Measurements from ENCODE around the gene USH1C. TPM values are rescaled to one million over a fixed set of nuclear protein-coding genes. Genes with fewer than 3 reads are reported as not detected.

Gene USH1C
- total and polyA plus RNA-seq, 9 of the 15 experiments (the other 6 are each of a cell fraction or from before 2014, with no cell fraction given), result 0.04 TPM; not detected in 8

GRCh38 chr11:17531071-17531600 lies 13.1 kb downstream of the USH1C start:
- Histone ChIP-seq H3K79me2 (ENCODE audit: control insufficient read depth, insufficient read depth, low read length) (no peaks in the 10 kb centered on the region), H3K27ac (ENCODE audit: extremely low read depth, low read depth, low read length) (no peak overlapping the region), H3K36me3 (ENCODE audit: control insufficient read depth, insufficient read depth, low read length) (no peaks in the 10 kb centered on the region), H3K9ac (ENCODE audit: insufficient read depth in 1 of 2, low read depth in 2 of 2, low read length in 2 of 2) (no peak overlapping the region), H3K4me2 (ENCODE audit: insufficient read depth, low read length) (no peak overlapping the region), H3K4me3 (no peak overlapping the region), H3K27me3 (ENCODE audit: control insufficient read depth in 2 of 2, insufficient read depth in 2 of 2, low read length in 2 of 2) (peaks cover 23 to 63% of the 10 kb centered on the region in 2 experiments; a peak in 4 of 5 replicates), H4K20me1 (replicated peaks; ENCODE audit: control insufficient read depth, insufficient read depth, low read length) (peaks cover 5% of the 10 kb centered on the region; the same call in 1 of the 2 replicates), H3K9me3 (replicated peaks; ENCODE audit: control insufficient read depth, insufficient read depth, low read depth, low read length) (no peaks in the 10 kb centered on the region), H2AFZ (ENCODE audit: low read depth, low read length) (no peak overlapping the region), H3K9me1 (ENCODE audit: control insufficient read depth, insufficient read depth, low read length) (no peaks in the 10 kb centered on the region), H3K4me1 (replicated peaks in 1 of 2; ENCODE audit: control insufficient read depth in 2 of 2, insufficient read depth in 2 of 2, low read length in 2 of 2) (peaks cover 0 to 5% of the 10 kb centered on the region in 2 experiments; a peak in 3 of 5 replicates)
- TF ChIP-seq ZSCAN29 (IDR thresholded peaks at IDR 0.05), result no peak
- no peak for FAIRE-seq
- WGBS (ENCODE audit: insufficient coverage, low coverage, missing lambda C conversion rate), result 3% methylated on average over 22 of the region's 22 CpGs
- no peak for DNase-seq (ENCODE audit: extremely low read depth in 1 of 4, low spot score in 3 of 4)
- in situ Hi-C loops (cut with MboI), result no loop called here
- ChIA-PET POLR2A (interaction anchor here (0.7 kb wide), 1 partner anchor 230 kb away, joined by 3 read pairs; no protein-coding TSS in a partner anchor), CTCF (ENCODE audit: low intra/inter-chr PET ratio) (no interaction called here)
- intact Hi-C loops (cut with micrococcal nuclease), result no loop called here
- BruUV-seq (replicated peaks), result no TSS peak
- ATAC-seq, result no peak

GRCh38 chr11:17529844-17530185 lies 14.4 kb downstream of the USH1C start:
- Histone ChIP-seq H3K27ac (ENCODE audit: extremely low read depth, low read depth, low read length) (no peak overlapping the region), H3K36me3 (ENCODE audit: control insufficient read depth, insufficient read depth, low read length) (no peaks in the 10 kb centered on the region), H3K27me3 (ENCODE audit: control insufficient read depth in 2 of 2, insufficient read depth in 2 of 2, low read length in 2 of 2) (peaks cover 23 to 74% of the 10 kb centered on the region in 2 experiments; a peak in 4 of 5 replicates), H2AFZ (ENCODE audit: low read depth, low read length) (no peak overlapping the region), H3K9me3 (replicated peaks; ENCODE audit: control insufficient read depth, insufficient read depth, low read depth, low read length) (no peaks in the 10 kb centered on the region), H3K79me2 (ENCODE audit: control insufficient read depth, insufficient read depth, low read length) (no peaks in the 10 kb centered on the region), H4K20me1 (replicated peaks; ENCODE audit: control insufficient read depth, insufficient read depth, low read length) (peaks cover 5% of the 10 kb centered on the region; the same call in 1 of the 2 replicates), H3K4me3 (no peak overlapping the region), H3K9ac (ENCODE audit: insufficient read depth in 1 of 2, low read depth in 2 of 2, low read length in 2 of 2) (no peak overlapping the region), H3K4me2 (ENCODE audit: insufficient read depth, low read length) (no peak overlapping the region), H3K4me1 (replicated peaks in 1 of 2; ENCODE audit: control insufficient read depth in 2 of 2, insufficient read depth in 2 of 2, low read length in 2 of 2) (peaks cover 0 to 5% of the 10 kb centered on the region in 2 experiments; a peak in 3 of 5 replicates), H3K9me1 (ENCODE audit: control insufficient read depth, insufficient read depth, low read length) (no peaks in the 10 kb centered on the region)
- no peak for TF ChIP-seq MCM7 (IDR thresholded peaks at IDR 0.05)
- TF ChIP-seq MXD1 (CRISPR knock-in tag; IDR thresholded peaks at IDR 0.05; ENCODE audit: borderline replicate concordance, poor library complexity, severe bottlenecking), result no peak
- no peak for TF ChIP-seq LCOR (CRISPR knock-in tag; IDR thresholded peaks at IDR 0.05)
- no peak for TF ChIP-seq SREBF1 (IDR thresholded peaks at IDR 0.05; ENCODE audit: borderline replicate concordance, low read depth, low read length)
- TF ChIP-seq ARID3A (IDR thresholded peaks at IDR 0.05; ENCODE audit: borderline replicate concordance, low read depth, low read length), result no peak
- TF ChIP-seq ZNF41 (CRISPR knock-in tag; conservative IDR thresholded peaks at IDR 0.05), result no peak
- no peak for TF ChIP-seq STAT5B (CRISPR knock-in tag; IDR thresholded peaks at IDR 0.05)
- ChIA-PET POLR2A (interaction anchor here (0.6 to 0.8 kb wide), 4 partner anchors 8 to 840 kb away, joined by 3 to 4 read pairs (median 3); no protein-coding TSS in a partner anchor), CTCF (ENCODE audit: low intra/inter-chr PET ratio) (no interaction called here)
- FAIRE-seq, result no peak
- DNase-seq (ENCODE audit: extremely low read depth in 1 of 4, low spot score in 3 of 4), result no peak
- in situ Hi-C loops (cut with MboI) (loop anchor here (10.0 kb wide), 2 partner anchors 135 to 295 kb away; no protein-coding TSS in a partner anchor), intact Hi-C loops (cut with micrococcal nuclease) (no loop called here)
- BruUV-seq (replicated peaks), result no TSS peak
- 24% methylated on average over 10 of the region's 10 CpGs for WGBS (ENCODE audit: insufficient coverage, low coverage, missing lambda C conversion rate)
- ATAC-seq, result no peak
